Measurements from ENCODE around the gene SALL3. TPM values are rescaled to one million over a fixed set of nuclear protein-coding genes. Genes with fewer than 3 reads are reported as not detected.

The SALL3 gene
- total and polyA plus RNA-seq, 2 donors (not counting 3 experiments of a cell fraction or from before 2014, with no cell fraction given), result not detected

DNA sequence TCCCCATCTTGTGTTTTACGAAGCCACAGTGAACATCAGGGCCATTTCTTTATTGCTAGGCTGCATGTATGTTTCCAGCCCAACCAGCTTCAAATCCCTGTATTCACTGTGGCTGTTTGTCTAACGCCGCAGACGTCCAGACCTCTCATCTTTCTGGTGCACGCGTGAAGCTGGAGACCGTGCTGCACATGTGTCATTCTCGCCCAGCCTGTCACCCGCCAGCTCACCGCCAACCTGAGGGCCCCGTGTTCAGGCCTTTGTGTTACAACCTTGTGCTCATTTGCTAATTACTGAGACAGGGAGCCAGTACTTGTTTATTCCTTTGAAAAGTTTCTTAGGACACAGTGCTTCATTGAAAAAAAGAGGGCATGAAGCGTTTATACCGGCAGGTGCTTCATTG is 21.4 kb downstream of the SALL3 start:
- no TSS peak for BruUV-seq (replicated peaks)
- intact Hi-C loops (cut with micrococcal nuclease), result no loop called here
- no peaks in the 10 kb centered on the region for H3K27me3 ChIP-seq (ENCODE audit: control insufficient read depth in 2 of 2, insufficient read depth in 2 of 2, low read length in 2 of 2)
- DNase-seq (ENCODE audit: low read depth, low spot score) (no peak), FAIRE-seq (no peak)
- CTCF ChIA-PET, result interaction anchor here (0.6 kb wide), 1 partner anchor 16 kb away, joined by 4 read pairs; no protein-coding TSS in a partner anchor
- H4K20me1 ChIP-seq (replicated peaks; ENCODE audit: control insufficient read depth, extremely low read depth, insufficient read depth, low read length), result no peaks in the 10 kb centered on the region
- TF ChIP-seq EZH2 (IDR thresholded peaks at IDR 0.05; ENCODE audit: borderline replicate concordance, low read depth, low read length, severe bottlenecking) (no peak), POLR2A (IDR thresholded peaks at IDR 0.05; ENCODE audit: low read depth, low read length) (no peak), MYC (IDR thresholded peaks at IDR 0.05; ENCODE audit: low read depth, low read length) (no peak), GATA2 (IDR thresholded peaks at IDR 0.05; ENCODE audit: insufficient read depth, insufficient read length, low read depth, low read length) (no peak), JUN (IDR thresholded peaks at IDR 0.05; ENCODE audit: borderline replicate concordance, insufficient read depth, insufficient read length, low read depth) (no peak), POLR2AphosphoS5 (IDR thresholded peaks at IDR 0.05; ENCODE audit: insufficient read depth, low read depth, low read length) (no peak), MAX (IDR thresholded peaks at IDR 0.05; ENCODE audit: insufficient read depth, insufficient read length) (no peak), FOS (IDR thresholded peaks at IDR 0.05; ENCODE audit: borderline replicate concordance, insufficient read depth, low read length) (no peak)
- TF ChIP-seq, protein P1, sequence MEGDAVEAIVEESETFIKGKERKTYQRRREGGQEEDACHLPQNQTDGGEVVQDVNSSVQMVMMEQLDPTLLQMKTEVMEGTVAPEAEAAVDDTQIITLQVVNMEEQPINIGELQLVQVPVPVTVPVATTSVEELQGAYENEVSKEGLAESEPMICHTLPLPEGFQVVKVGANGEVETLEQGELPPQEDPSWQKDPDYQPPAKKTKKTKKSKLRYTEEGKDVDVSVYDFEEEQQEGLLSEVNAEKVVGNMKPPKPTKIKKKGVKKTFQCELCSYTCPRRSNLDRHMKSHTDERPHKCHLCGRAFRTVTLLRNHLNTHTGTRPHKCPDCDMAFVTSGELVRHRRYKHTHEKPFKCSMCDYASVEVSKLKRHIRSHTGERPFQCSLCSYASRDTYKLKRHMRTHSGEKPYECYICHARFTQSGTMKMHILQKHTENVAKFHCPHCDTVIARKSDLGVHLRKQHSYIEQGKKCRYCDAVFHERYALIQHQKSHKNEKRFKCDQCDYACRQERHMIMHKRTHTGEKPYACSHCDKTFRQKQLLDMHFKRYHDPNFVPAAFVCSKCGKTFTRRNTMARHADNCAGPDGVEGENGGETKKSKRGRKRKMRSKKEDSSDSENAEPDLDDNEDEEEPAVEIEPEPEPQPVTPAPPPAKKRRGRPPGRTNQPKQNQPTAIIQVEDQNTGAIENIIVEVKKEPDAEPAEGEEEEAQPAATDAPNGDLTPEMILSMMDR (IDR thresholded peaks at IDR 0.05; ENCODE audit: extremely low read depth in 1 of 2, insufficient read depth in 1 of 2, low read depth in 1 of 2, low read length in 2 of 2), result no peak
- no peaks in the 10 kb centered on the region for H3K4me1 ChIP-seq (ENCODE audit: control insufficient read depth, extremely low read depth, insufficient read depth, low read length)
- no peak overlapping the region for H2AFZ ChIP-seq (ENCODE audit: low read depth, low read length)
- H3K9me3 ChIP-seq (replicated peaks; ENCODE audit: control insufficient read depth, insufficient read depth, low read length), result no peaks in the 10 kb centered on the region
- no peak overlapping the region for H3K27ac ChIP-seq (ENCODE audit: insufficient read depth, low read depth, low read length)
- dilution Hi-C loops (cut with MboI; ENCODE audit: extremely low pct_ligation_motif_present, low sequenced_read_pairs), result no loop called here
- no peaks in the 10 kb centered on the region for H3K9me1 ChIP-seq (replicated peaks; ENCODE audit: control insufficient read depth, extremely low read depth, insufficient read depth, low read length)
- no peak overlapping the region for H3K4me3 ChIP-seq (replicated peaks in 1 of 3; ENCODE audit: insufficient read depth in 1 of 3, low read depth in 1 of 3, low read length in 3 of 3)
- no peaks in the 10 kb centered on the region for H3K36me3 ChIP-seq (ENCODE audit: control insufficient read depth in 2 of 2, extremely low read depth in 1 of 2, insufficient read depth in 2 of 2, low read length in 2 of 2)
- no peaks in the 10 kb centered on the region for H3K79me2 ChIP-seq (ENCODE audit: control insufficient read depth, insufficient read depth, low read length)
- H3K9ac ChIP-seq (replicated peaks; ENCODE audit: extremely low read depth, insufficient read depth, low read length), result no peak overlapping the region
- no peak overlapping the region for H3K4me2 ChIP-seq (ENCODE audit: insufficient read depth, low read length)
- POLR2A ChIA-PET, result no interaction called here

Data from endothelial cell of umbilical vein (primary cell).